Stimulated activated CD4-positive, alpha-beta T cell treated with anti-CD3 and anti-CD28 coated beads, Interleukin-1b, Interleukin-23, amount 100 ng/mL, for 1 hour (primary cell): ENCODE measurements around the gene CCDC3.

Experiments
- DNase-seq, 2 donors: peaks; one replicate each; pipeline ENCODE4 v3.0.0-alpha.2; 2020; ENCODE audit warnings: low read depth in 2 of 2

CCDC3 gene

DNA sequence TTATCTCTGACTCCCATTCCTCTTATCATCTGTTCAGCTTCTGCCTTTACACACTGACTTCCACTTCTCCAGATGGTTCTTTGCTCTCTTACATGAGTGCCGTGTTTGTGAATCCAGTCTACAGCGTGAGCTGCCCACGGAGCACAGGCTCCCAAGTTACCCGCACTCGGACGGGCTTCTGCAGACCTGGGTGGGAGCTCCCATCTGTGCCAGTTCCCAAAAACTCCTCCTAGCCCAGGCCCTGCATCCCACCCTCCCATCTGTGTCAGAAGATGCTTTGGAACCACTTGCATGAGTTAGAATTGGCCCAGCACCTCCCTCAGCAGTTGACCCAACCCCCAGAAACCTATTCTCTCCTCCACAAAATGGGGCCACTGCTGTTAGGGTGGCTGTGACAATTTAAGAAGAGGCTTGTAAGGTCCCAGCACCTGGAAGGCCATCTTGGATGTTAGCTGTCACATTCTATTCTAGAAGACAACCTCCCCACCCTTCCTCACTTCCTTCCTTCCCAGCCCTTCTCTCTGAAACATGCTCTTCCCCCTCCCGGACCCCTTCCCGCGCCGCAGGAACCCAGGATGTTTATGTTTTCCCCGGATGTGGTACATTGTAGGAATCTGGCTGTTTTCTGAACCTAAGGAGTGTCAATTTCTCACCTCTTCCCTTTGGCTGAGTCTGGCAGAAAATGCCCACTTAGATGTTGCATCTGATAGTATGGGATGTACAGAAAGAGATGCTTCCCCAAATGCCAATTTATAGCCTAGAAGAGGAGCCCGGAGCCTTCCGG, 79.2 kb downstream of the CCDC3 start:
- no peak for DNase-seq

DNA sequence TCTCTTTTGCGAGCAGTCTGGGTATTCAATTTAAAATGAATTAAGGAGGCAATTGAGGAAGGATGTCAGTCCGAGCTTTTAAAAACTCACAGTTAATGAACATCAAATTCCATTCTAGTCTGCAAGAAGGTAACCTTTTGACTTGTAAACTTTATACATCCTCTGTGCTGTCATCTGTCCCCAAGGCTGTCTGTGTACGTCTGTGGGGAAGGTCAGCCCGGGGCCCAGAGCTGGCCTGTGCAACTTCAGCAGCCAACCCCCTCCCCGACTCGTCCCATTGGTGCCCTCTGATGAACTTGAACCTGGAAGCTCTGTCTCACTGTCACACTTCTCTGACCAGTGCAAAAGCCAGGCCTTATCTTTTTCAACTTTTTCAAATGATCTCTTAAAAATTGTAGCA, 80.3 kb downstream of the CCDC3 start:
- no peak for DNase-seq

DNA sequence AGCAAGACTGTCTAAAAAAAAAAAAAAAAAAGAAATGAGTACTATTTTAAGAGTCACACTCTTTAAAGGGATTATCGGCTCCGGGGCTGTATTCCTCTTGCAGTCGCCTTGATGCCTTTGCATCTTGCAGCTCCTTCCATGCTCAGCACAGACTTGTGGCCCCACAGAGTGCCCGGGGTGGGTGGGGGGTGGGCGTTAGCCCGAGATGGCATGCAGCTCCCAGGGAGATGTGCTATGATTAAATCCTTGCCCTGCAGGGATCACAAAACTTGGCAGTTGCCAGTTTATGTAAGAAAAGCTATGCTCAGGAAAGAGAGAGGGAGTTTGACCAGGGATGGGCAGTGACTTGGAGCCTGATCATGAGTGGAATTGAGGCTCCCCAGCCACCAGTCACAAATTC, 81.9 kb downstream of the CCDC3 start:
- DNase-seq, result no peak

DNA sequence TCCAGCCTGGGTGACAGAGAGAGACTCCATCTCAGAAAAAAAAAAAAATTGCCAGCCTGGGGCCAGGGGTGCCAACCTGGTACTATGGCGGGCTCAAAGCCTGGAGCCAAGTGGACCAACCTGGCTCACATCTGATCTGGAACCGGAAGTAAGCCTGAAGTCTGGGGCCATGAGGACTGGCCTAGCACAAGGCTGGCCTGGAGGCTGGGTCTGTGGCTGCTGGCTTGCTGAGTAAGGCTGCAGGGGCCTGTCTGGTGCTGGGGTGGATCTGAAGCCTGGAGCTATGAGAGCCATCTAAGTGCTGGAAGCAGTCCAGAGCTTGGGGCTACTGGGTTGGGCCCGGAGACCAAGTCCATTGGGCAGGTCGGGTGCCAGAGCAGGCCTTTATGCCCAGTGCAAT, 84.9 kb downstream of the CCDC3 start:
- no peak for DNase-seq

DNA sequence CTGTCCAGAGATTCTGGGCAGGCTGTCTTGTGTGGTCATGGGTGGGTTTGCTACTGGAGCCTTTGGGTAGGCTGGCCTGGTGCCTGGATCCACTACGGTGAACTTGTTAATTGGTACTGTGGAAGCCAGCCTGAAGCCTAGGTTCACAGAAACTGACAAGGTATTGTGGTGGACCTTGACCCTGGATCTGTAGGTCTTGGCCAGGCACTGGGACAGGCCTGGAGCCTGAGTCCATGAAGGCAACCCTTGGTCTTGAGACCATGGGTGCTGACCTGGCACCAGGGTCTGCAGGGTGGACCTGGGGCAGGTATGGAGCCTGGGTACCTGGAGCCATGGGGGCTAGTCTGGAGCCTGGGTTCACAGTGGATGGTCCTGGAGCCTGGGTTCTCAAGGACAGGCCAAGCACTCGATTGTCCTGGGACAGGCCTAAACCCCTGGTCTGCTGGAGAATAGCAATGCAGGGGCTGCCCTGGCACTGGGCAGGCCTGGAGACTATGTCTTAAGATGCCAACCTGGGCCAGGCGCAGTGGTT, 85.8 kb downstream of the CCDC3 start:
- DNase-seq, result no peak

DNA sequence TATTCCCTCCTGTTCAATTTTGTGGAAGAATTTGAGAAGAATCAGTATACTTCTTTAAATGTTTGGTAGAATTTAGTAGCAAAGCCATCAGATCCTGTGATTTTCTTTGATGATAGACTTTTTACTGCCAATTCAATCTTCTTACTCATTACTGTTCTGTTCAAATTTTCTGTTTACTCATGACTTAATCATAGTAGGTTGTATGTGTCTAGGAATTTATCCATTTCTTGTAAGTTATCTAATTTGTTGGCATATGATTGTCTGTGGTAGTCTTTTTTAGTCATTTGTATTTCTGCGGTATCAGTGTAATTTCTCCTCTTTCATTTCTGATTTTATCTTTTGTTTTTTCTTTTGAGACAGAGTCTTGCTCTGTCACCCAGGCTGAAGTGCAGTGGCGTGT, 87.4 kb downstream of the CCDC3 start:
- no peak for DNase-seq

DNA sequence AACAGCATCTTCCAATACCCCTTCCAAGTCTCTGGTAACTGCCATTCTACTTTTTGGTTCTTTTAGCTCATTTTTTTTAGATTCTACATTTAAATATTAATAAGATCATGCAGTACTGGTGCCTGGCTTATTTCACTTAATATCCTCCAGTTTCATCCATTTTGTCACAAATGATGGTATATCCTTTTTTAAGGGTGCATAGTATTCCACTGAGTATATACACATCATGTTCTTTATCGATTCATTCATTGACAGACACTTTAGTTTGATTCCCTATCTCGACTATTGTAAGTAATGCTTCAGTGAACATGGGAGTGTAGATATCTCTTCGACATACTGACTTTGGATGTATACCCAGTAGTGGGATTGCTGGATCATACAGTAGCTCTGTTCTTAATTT, 89.7 kb downstream of the CCDC3 start:
- no peak for DNase-seq

DNA sequence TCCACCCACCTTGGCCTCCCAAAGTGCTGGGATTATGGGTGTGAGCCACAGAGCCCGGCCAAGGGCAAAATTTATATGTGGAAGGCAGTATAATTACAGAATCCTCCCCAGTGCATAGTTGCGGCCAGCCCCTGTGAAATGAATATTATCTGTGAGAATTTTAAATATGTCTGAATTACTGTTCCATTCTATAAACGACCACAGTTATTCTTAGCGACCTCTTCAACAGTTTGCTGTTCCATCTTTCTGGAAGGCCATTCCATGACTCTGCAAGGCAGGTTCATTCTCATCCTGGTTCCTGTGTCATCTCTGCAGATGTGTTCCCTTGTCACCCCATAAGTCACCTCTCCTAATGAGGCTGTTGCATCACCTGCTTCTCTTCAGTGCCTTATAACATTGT, 90.7 kb downstream of the CCDC3 start:
- no peak for DNase-seq

DNA sequence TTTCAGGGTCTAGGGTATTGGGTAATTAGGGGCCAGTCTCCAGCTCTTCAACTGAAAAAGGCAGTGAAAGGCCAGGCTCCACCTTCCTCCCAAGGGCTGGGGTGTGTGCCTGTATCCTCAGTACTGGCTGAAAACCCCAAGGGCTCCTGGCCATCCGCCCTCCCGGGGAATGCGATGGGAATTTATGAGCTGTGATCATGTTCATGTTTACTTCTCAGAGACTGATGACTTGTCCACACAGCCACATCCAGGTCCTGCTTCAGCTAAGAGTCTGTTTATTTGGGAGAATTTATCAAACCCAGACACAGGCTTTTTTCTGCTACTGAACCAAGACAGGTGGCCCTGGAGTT, 91.7 kb downstream of the CCDC3 start:
- no peak for DNase-seq

DNA sequence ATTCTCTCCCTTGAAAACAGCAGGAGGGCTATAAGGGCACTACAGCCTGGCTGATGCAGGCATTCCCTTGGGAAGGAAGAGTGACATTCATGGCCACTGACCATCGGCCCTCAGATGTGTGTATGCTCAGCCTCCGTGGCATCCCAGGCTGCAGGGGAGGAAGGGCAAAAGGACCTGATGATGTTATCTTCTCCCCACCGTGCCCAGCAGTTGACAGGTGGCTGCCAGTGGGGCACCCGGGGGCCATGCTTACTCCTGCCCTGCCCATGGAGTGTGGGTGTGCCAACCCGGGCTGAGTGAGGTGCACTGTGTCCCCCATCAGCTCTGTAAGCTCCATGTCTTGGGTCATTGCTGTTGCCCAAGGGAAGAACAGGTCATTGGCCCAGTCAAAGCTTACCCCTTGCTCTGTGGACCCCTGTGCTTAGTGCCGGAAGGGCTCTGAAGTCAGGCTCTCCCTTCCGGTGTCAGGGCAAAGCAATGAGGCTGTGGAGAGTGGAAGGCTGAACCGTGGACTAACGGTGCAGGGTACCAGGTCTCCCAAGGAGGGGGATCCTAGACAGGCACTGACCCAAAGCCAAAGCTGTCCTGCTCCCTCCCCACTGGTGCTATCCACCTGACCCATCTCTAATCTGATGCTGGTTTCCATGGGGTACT, 92.2 kb downstream of the CCDC3 start:
- DNase-seq, result no peak

DNA sequence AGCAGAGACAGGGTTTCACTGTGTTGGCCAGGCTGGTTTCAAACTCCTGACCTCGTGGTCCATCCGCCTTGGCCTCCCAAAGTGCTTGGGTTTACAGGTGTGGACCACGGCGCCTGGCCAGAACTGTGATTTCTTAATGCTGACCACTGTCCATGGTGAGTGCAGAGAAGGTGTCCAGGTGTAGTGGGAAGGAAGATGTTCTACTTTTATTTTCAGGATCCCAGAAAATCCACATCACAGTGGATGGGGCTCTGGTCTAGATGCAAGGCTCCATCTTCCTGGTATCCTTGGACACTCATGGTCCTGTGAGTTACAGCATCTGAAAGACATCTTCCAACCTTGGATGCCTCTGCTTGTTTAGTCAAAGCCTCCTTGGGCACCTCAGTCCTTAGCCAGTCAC, 92.7 kb downstream of the CCDC3 start:
- DNase-seq, result no peak

DNA sequence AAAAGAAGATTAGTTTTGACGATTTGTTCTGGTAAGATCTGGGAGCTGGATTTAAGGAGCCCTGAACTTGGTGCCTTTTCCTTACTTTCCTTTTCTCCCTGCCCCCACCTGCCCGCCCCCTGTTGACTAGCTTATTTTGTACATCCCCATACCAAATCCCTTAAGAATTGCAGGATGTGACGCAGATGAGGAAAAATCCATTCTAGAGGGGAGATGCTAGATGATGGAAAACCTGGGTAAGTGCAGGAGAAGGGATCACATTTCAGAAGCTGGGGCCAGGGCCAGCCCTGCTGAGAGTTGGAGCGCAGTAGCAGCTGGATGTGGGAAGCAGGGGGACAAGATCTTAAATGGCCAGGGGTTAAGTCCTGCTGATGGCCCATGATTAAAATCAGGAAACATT, 93.9 kb downstream of the CCDC3 start:
- DNase-seq, result no peak

DNA sequence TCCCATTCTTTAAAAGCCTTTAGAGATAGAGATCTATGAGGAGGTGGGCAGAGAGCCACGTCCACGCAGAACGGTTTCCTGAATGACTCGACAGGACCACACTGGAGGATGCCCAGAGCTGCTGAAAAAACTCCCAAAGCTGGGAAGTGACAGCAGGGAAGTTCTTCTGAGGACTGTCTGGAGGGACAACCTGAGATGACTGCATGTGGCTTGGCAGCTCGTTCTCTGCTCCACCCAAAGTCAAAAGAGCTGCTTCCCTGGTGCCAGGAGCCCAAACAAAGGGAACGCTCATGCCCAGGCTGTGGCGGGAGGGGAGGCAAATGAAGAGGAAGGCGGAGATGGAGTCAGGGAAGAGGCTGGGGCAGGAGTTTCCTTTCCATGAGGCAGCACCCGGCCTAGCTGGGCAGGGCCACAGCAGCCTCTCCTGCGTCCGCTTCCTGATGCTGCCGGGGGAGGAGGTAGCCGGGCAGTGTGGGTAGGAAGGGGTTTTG, 95.4 kb downstream of the CCDC3 start:
- no peak for DNase-seq

DNA sequence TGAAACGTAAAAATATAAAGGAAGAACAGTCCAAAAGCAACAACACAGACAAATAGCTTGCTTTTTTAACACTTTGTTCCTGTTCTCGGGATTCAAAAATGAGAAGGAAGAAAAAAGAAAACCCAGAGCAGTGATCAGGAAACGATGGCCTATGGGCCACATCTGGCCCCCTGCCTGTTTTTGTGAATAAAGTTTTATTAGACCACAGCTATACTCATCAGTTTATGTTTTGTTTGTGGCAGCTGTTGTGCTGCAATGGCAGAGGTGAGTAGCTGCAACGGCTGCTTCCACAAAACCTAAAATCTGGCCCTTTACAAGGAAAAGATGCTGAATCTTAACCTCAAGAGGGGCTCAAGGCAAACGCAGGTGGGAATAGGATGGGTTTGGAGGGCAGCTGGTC, 96.4 kb downstream of the CCDC3 start:
- no peak for DNase-seq

DNA sequence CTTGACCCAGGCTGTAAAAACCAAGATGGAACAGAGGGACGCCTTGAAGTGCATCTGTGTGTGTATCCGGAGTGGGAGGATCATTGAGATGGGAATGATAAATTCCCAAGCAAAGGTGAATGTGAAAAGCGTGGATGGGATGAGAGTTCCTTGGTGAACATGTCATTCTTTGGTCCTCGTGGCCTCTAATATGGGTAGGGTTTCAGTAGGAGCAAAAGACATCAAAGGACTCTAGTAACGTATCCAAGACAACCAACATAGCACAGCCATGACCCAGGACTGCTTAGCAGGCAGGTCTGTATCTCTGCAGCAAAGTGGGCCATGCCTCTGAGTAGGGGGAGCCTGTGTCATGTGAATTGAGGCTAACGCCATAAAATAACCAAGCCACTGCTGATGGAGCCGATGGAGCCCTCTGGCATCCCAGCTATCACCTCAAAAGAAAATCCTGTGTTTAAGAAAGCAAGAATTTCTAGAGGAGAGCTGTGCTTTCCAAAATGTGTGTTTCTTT, 98.6 kb downstream of the CCDC3 start:
- DNase-seq, result no peak

DNA sequence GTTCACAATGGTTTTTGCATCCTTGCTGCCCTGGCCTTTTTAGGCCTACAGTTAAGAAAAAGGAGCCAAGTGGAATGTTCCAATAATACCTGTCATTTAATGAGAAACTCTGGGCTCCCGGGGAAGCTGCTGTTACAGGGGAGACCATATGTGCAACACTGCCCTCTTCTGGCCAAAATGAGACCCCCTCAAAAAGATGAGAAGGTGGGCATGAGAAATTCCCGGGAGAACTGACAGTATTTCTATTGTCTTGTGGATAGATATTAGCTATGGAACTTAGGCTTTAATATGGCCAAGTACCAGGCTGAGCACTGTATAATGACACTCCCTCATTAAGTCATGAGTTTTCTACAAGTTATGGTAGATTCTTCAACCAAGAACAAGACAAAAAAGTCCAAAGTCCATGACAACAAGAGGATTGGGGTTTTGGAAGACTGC, 99.4 kb downstream of the CCDC3 start:
- DNase-seq, result peak in 1 of 2 donors; percentile 12

DNA sequence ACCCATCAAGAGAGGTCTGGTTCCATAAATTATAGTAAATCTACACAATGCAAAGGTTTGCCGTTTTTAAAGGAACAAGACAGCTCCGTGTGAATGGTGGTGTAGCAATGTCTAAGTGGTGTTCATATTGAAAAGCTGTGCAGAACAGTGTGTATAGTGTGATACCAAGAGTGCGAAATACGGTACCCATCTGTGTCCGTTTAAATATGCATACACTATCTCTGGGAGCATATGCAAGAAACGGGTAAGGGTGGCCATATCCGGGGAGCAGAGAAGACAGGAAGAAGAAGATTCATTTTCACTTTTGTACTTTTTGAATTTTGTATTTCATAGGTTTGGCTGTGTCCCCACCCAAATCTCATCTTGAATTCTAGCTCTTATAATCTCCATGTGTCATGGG, 102.0 kb downstream of the CCDC3 start:
- DNase-seq, result no peak

DNA sequence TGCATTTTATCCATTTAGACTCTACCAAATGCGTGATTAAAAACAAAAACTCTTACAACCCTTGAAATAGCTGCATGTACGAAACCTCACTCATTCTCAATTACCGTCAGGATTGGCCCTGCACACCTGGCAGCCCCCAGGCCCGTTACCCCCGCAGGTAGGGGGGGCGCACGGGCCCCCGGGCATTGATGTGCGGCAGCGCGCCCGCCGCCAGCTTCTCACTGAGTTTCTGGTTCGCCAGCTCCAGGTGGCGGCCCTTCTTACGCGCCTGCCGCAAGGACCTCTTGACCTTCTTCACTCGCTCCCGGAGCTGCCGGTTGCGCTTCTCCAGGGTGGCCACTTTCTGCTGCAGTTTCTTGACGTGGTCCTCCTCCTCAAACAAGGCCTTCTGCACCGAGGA, 103.2 kb downstream of the CCDC3 start:
- DNase-seq, result no peak

DNA sequence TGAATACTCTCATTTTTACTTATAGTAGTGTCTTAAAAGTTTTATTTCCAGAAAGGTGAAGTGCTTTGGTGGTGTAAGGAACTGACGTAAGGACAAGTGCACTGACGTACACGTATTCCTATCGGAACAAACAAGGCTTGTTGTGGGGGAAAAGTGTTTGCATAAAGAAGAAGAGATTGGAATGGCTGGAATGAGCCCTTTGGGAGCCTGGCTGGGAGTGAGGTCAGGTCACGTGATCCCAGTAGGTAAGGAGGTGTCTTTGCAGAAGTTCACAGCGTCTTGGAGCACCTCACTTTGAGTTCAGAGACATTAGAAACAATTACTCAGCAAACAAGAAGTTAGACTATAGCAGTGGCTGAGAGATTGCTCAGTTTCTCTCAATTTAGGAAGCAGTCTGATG, 104.2 kb downstream of the CCDC3 start:
- no peak for DNase-seq

DNA sequence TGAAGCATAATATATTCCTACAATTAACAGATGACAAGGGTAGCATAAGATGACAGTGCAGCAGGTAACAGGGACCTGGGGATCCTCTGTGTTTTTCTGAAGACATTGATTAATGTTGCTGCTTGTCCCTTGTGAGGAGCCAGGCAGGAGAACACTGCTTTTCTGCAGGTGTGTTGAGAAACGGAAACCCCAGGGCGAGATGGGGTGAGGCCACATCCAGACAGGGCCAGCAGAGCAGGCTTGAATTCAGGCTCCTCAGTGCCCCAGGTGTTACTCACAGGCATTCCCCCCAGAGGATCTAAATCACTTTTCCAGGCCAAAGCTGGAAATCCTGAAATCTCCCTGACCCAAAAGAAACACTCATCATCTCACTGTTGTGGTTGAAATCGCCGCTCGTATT, 105.3 kb downstream of the CCDC3 start:
- no peak for DNase-seq

DNA sequence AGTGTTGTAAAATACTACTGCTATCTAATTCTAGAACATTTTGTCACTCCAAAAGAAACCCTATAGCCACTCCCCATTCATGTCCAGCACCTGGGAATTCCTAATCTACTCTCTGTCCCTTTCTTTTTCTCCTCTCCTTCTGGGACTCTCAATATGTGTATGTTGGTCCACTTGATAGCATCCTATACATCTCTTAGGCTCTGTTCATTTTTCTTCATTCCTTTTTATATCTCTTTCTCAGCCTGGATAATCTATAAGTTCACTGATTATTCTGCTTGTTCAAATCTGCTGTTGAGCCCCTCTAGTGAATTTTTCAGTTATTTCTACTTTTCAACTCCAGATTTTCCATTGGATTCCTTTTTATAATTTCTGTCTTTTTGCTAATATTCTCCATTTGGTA, 108.6 kb downstream of the CCDC3 start:
- DNase-seq, result no peak

DNA sequence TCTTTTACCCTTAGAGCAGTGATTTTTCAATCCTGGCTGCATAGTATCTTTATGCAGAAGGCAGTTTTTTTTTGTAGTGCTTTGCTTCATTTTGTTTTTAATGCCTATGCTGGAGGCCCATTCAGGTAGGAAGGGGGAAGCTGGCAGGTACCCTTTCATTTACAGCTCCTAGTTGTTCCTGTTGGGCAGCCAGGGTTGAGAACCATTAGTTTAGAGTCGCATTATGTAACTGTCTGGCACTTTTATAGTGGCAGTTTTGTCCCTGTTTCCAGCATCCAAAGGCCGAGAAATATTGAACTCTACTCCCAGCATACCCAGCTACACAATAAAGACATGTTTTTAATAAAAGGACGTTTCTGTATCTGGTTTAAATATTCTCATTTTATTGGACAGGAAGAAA, 110.6 kb downstream of the CCDC3 start:
- no peak for DNase-seq

DNA sequence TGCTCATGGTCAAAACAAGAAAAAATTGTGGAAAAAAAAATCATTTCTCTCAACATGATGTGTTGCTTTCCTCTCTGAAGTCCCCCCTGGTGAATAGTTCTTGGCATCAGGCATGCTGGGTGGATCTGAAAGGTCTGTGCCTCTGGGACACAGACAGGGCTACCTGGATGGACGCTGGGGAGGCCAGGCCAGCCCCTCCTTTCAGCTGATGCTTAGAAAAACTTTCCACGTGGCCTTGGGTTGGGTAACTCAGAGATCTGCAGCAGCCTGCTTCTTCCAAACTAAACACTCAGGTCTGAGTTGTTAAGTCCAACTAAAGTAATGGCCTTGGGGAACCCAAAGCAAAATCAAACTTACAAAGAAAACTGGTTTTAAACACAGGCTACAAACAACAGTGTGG, 113.0 kb downstream of the CCDC3 start:
- no peak for DNase-seq
